SH-SY5Y (cell line): Measurements from ENCODE around the gene CACNA1H.
"Not testable (repeated sequence)": the region's sequence is repeated elsewhere in the genome, so short reads cannot be mapped to it uniquely, and the experiment has no call there.

Experiments used
- GATA2 ChIP-seq: IDR thresholded peaks from 2 replicates; pipeline ENCODE4 v1.6.1; 2011; ENCODE audit warnings: mild to moderate bottlenecking, low read depth, low read length
- GATA3 ChIP-seq: IDR thresholded peaks from 2 replicates; pipeline ENCODE4 v1.6.1; 2011; ENCODE audit warnings: low read depth, mild to moderate bottlenecking, low read length, moderate library complexity

GRCh38 chr16:1255276-1256122 lies 102.6 kb downstream of the CACNA1H start, which contains the start of gene TPSD1:
- TF ChIP-seq GATA2, GATA3: not testable (repeated sequence)
